K562 (cell line): ENCODE measurements around the gene NRF1. TPM values are rescaled to one million over a fixed set of nuclear protein-coding genes. Genes with fewer than 3 reads are reported as not detected.

Experiments used
- ATF1 ChIP-seq, 2 experiments: fragments of 450-650 bp in 1 of 2; IDR thresholded peaks; 2 replicates each; pipeline ENCODE4 v1.6.1; 2016; ENCODE audit warnings: missing compliant biosample characterization in 1 of 2, missing genetic modification characterization in 1 of 2
- BRF2 ChIP-seq: IDR thresholded peaks from 3 replicates; pipeline ENCODE4 v1.6.1; 2011; ENCODE audit warnings: borderline replicate concordance, mild to moderate bottlenecking; ENCODE audit not compliant: insufficient read length, insufficient read depth
- CHD4 ChIP-seq: fragments of 200-600 bp; sonication (generic); IDR thresholded peaks from 3 replicates; pipeline ENCODE4 v1.6.1; 2012; ENCODE audit warnings: low read depth, mild to moderate bottlenecking, mixed read lengths, low read length, inconsistent platforms; ENCODE audit not compliant: insufficient read depth, insufficient replicate concordance, poor library complexity, severe bottlenecking
- CREB3 ChIP-seq: fragments of 450-650 bp; conservative IDR thresholded peaks from 2 replicates; pipeline ENCODE4 v1.6.1; 2016; ENCODE audit warnings: missing genetic modification characterization, low read depth, mild to moderate bottlenecking, missing compliant biosample characterization, moderate library complexity
- HNRNPUL1 ChIP-seq: fragments of 200-400 bp; formaldehyde crosslinking; IDR thresholded peaks from 2 replicates; pipeline ENCODE4 v1.6.1; 2017; ENCODE audit warnings: low read length
- SREBF2 ChIP-seq: sonication (generic); formaldehyde crosslinking; IDR thresholded peaks from 2 replicates; pipeline ENCODE4 v1.4.0; 2020; ENCODE audit warnings: mild to moderate bottlenecking, missing genetic modification reagents
- TCF7L2 ChIP-seq: fragments of 150-350 bp; IDR thresholded peaks from 2 replicates; pipeline ENCODE4 v1.6.1; 2016; ENCODE audit warnings: low read depth, mild to moderate bottlenecking, low read length, moderate library complexity
- TCFL5 ChIP-seq: fragments of 250-450 bp; sonication (Bioruptor Pico); conservative IDR thresholded peaks from 2 replicates; pipeline ENCODE4 v1.6.1; 2021; ENCODE audit warnings: mild to moderate bottlenecking, moderate library complexity, matching md5 sums
- ZFPM2 ChIP-seq: fragments of 250-450 bp; sonication (Bioruptor Pico); IDR thresholded peaks from 2 replicates; pipeline ENCODE4 v1.5.1; 2022; ENCODE audit warnings: mild to moderate bottlenecking
- polyA plus RNA-seq, 8 experiments: library from polyadenylated mRNA; depleted of rRNA in 4 of 8; stranded (reverse) in 5 of 8; unstranded in 3 of 8; fragments of >200 nt; fragmentation: Nextera tagmentation in 2 of 8; fragmentation: Illumina TruSeq in 1 of 8; extraction: Ambion mirVana in 2 of 8; extraction: Trizol in 1 of 8; gene quantifications; 2 replicates each; pipeline versions ENCODE4 v1.2.1 to v1.2.3, GENCODE V29; 2011 to 2014; ENCODE audit warnings: inconsistent platforms in 1 of 8, missing spikeins in 1 of 8
- total RNA-seq, 7 experiments: library from RNA; depleted of rRNA in 6 of 7; stranded (reverse); fragments of >200 nt in 6 of 7; fragmentation: Illumina TruSeq in 2 of 7; extraction: Trizol in 2 of 7; gene quantifications; 2 replicates each; pipeline versions ENCODE4 v1.2.1 to v1.2.3, GENCODE V29; 2011 to 2021; ENCODE audit warnings: low replicate concordance in 1 of 7

The NRF1 gene
- total and polyA plus RNA-seq, 9 of the 15 experiments (the other 6 are each of a cell fraction or from before 2014, with no cell fraction given): 8.6 to 28.8 (median 20.3) TPM

DNA sequence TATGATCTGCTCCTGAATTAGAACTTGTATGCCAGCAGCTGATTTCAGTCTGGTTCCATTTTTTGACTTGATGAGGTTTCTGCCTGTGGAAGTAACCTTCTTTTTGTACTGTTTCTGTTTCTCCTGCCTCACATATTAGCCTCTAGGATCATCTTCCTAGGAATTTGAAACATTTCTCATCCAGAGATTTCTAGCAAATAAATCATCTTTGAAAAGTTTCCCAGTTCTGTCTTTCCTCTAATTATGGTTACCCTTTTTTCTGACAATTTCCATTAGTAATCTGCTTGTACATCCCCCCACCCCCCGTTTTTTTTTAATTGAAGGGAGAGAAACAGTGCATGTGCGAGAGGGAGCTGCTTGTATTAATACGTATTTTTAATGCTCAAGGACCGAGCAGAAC, 92.2 kb downstream of the NRF1 start (continued):
- no peak for TF ChIP-seq CREB3
- no peak for TF ChIP-seq TCF7L2
- TF ChIP-seq CHD4: no peak
- no peak for TF ChIP-seq TCFL5 (CRISPR knock-in tag)
- TF ChIP-seq ZFPM2 (CRISPR knock-in tag): no peak
- TF ChIP-seq HNRNPUL1: no peak
- no peak for TF ChIP-seq SREBF2 (CRISPR knock-in tag)
- no peak for TF ChIP-seq BRF2
- TF ChIP-seq ATF1 (CRISPR knock-in tag; IDR thresholded peaks at IDR 0.05): no peak
- TF ChIP-seq ATF1 (tag; IDR thresholded peaks at IDR 0.05): no peak
